IPS DF 6.9 (cell line): Measurements from ENCODE around the gene MTAP.

Experiments
- DNase-seq: peaks from one replicate; pipeline ENCODE4 v3.0.0-alpha.2; 2013; ENCODE audit warnings: low read depth, low spot score
- H3K27ac ChIP-seq: one replicate; pipeline ENCODE4 v1.5.1; 2013; ENCODE audit warnings: low read length, control low read depth
- H3K27me3 ChIP-seq: 2 replicates; pipeline ENCODE4 v1.6.1; 2013; ENCODE audit warnings: mild to moderate bottlenecking, low read length; ENCODE audit not compliant: control insufficient read depth, insufficient read depth
- H3K36me3 ChIP-seq: 2 replicates; pipeline ENCODE4 v1.6.1; 2013; ENCODE audit warnings: low read length; ENCODE audit not compliant: control insufficient read depth, insufficient read depth
- H3K4me1 ChIP-seq: 2 replicates; pipeline ENCODE4 v1.6.1; 2013; ENCODE audit warnings: low read length; ENCODE audit not compliant: control insufficient read depth, insufficient read depth
- H3K4me3 ChIP-seq: 2 replicates; pipeline ENCODE4 v1.5.1; 2013; ENCODE audit warnings: mild to moderate bottlenecking, low read length
- H3K9me3 ChIP-seq: 2 replicates; pipeline ENCODE4 v1.6.1; 2013; ENCODE audit warnings: low read length, inconsistent platforms; ENCODE audit not compliant: control insufficient read depth, insufficient read depth
- WGBS: extraction: QIAGEN DNeasy Blood & Tissue Kit; methylation state at CpG from one replicate; pipeline ENCODE4 v1.1.7; 2013; ENCODE audit warnings: mixed read lengths, missing lambda C conversion rate; ENCODE audit not compliant: insufficient read length, insufficient coverage; 5-methylcytosine and 5-hydroxymethylcytosine counted together

Gene MTAP

DNA sequence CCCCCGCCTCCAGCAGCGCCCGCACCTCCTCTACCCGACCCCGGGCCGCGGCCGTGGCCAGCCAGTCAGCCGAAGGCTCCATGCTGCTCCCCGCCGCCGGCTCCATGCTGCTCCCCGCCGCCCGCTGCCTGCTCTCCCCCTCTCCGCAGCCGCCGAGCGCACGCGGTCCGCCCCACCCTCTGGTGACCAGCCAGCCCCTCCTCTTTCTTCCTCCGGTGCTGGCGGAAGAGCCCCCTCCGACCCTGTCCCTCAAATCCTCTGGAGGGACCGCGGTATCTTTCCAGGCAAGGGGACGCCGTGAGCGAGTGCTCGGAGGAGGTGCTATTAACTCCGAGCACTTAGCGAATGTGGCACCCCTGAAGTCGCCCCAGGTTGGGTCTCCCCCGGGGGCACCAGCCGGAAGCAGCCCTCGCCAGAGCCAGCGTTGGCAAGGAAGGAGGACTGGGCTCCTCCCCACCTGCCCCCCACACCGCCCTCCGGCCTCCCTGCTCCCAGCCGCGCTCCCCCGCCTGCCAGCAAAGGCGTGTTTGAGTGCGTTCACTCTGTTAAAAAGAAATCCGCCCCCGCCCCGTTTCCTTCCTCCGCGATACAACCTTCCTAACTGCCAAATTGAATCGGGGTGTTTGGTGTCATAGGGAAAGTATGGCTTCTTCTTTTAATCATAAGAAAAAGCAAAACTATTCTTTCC lies 172.4 kb downstream of the MTAP start:
- Histone ChIP-seq H3K4me1 (0 out of 2 replicates have a peak, but pooled peaks cover 2% of the 10 kb centered on the region), H3K9me3 (no peaks in the 10 kb centered on the region), H3K4me3 (peak overlapping the region; percentile 36; the same call in 1 of the 2 replicates), H3K36me3 (no peaks in the 10 kb centered on the region), H3K27me3 (peaks cover 68% of the 10 kb centered on the region), H3K27ac (no peak overlapping the region)
- no CpG with 5 or more reads among the region's 51 CpGs for WGBS
- no peak for DNase-seq

DNA sequence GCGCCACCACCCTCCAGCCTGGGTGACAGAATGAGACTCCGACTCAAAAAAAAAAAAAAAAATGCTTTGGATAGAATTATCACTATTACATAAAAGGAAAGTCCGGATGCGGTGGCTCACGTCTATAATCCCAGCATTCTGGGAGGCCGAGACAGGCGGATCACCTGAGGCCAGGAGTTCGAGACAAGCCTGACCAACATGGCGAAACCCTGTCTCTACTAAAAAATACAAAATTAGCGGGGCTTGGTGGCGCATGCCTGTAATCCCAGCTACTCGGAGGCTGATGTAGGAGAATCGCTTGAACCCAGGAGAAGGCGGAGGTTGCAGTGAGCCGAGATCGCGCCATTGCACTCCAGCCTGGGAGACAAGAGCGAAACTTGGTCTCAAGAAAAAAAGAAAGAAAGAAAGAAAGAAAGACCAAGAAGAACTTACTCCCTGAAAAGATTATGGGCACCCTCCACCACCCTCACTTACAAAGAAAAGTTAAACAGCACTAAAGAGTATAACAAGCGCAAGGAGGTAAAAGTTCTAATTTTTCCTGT lies 174.0 kb downstream of the MTAP start:
- Histone ChIP-seq H3K9me3 (no peaks in the 10 kb centered on the region), H3K36me3 (no peaks in the 10 kb centered on the region), H3K27me3 (peaks cover 57% of the 10 kb centered on the region), H3K4me3 (no peak overlapping the region), H3K27ac (no peak overlapping the region), H3K4me1 (no peaks in the 10 kb centered on the region)
- DNase-seq, result no peak
- WGBS, result no CpG with 5 or more reads among the region's 19 CpGs

DNA sequence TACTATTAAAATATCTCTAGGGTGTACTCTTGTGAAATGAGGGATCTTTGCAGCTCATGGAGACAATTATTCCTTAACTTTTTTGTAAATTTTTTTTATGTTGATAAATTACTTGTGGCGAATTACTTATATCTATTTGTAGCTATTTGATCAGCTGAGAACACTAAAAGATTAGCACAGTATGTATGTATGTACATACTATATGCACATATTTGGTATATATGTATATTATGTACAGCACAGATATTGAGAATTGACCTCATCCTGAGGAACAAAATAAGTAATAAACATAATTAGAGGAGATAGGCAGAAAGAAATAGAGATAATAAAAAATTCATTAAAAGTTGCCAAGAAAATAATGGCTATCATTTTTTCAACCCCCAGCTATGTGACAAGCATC lies 180.0 kb downstream of the MTAP start:
- Histone ChIP-seq H3K9me3 (no peaks in the 10 kb centered on the region), H3K4me1 (no peaks in the 10 kb centered on the region), H3K36me3 (no peaks in the 10 kb centered on the region), H3K27ac (no peak overlapping the region), H3K4me3 (no peak overlapping the region), H3K27me3 (peaks cover 30% of the 10 kb centered on the region)
- no CpG with 5 or more reads among the region's 1 CpG for WGBS
- DNase-seq, result no peak

DNA sequence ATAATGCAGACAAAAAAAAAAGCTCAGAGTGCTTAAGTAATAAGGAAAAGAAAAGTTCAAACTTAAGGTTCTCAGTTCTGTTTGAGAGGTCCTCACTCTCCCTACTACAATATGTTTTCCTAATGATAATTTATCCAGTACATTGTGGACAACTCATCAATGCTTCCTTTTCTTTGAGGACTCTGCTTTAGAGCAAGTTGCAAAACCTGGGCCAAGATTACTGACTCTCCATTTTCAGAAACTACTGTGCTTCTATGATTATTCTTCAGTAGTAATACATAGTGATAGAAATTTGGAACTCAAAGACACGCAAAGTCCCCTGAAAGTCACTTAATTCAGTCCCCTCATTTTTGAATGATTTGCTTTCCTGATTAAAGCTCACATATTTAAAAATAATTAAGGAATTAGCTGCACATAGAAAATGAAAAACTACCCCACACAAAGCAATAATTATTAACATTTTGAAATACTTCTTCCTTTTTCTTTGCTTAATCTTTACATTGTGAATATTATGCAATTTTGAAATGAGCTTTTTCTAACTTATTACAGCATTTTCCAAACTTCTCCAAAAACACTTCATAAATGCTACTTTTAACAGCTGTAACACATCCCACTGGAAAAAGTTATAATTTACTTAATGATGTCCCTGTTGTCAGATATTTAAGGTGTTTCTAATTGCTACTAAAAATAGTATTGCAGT lies 180.6 kb downstream of the MTAP start:
- Histone ChIP-seq H3K4me1 (no peaks in the 10 kb centered on the region), H3K9me3 (no peaks in the 10 kb centered on the region), H3K27me3 (peaks cover 27% of the 10 kb centered on the region), H3K4me3 (no peak overlapping the region), H3K36me3 (no peaks in the 10 kb centered on the region), H3K27ac (no peak overlapping the region)
- no CpG with 5 or more reads among the region's 1 CpG for WGBS
- no peak for DNase-seq

DNA sequence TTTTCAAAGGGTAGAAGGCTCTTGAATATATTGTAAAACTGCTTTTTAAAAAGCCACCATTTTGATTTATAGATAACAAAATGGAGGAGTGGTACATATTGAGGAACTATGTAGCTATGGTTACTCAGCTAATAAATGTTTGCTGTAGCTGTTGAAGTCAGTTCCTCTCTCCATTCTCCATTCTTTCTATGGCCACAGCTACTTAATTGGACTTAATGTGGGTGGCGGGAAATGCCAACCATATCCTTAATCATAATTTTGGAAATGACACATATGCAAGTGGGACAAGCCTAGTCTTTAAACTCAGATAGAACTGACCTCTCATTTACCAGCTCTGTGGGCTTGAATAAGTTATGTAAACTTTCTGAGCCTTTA lies 181.1 kb downstream of the MTAP start:
- DNase-seq, result no peak
- no CpG with 5 or more reads among the region's 1 CpG for WGBS
- Histone ChIP-seq H3K4me3 (no peak overlapping the region), H3K27ac (no peak overlapping the region), H3K4me1 (no peaks in the 10 kb centered on the region), H3K27me3 (peaks cover 29% of the 10 kb centered on the region), H3K36me3 (no peaks in the 10 kb centered on the region), H3K9me3 (no peaks in the 10 kb centered on the region)

DNA sequence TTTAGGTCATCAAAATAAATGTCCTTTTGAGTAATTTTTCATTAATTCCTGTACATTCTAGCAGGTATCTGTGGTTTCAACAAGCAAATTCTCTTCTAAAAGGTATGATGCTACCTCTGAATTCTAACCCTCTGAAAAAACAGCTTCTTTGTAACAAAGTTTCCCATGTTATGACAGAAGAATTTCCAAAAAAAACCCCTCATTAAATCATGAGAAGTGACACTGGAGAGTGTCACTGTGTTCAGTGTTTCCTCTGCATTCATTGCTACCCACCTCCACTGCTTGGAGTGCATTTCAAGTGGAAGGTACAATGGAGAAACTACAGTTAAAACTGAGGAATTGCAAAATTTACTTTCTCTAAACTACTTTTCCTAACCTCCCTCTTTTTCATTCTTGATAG lies 181.7 kb downstream of the MTAP start:
- Histone ChIP-seq H3K9me3 (no peaks in the 10 kb centered on the region), H3K27ac (no peak overlapping the region), H3K27me3 (peaks cover 27% of the 10 kb centered on the region), H3K4me3 (no peak overlapping the region), H3K4me1 (no peaks in the 10 kb centered on the region), H3K36me3 (no peaks in the 10 kb centered on the region)
- DNase-seq, result no peak

DNA sequence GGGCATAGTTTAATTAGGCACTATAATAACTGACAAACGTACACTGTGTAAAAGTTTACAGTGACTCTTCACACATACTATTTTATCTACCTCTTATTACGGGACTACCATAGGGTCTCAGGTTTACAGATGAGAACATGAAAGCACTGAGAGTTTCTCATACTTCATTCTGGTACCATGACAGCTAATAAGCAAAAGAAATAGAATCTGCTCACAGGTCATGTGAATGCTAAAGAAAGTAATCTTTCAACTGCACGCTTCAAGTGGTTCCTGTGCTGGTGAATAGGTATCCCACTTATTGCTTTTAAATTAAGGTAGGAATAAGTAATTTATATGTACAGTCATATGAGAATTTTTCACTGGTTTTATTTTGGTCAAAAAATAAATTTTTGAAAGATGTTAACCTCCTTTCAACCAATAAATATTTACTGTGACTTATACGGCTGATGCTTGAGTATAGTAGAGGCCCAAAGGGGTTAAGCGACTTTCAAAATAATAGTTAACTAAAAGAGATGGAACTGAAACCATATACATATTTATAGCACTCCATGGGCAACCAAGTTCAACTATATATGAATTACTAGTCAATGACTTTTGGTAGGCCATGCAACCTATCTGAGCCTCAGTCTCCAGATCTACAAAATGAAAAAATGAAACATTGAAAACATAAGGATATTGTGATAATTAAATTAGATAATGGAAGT lies 183.7 kb downstream of the MTAP start:
- Histone ChIP-seq H3K27me3 (peaks cover 31% of the 10 kb centered on the region), H3K4me3 (no peak overlapping the region), H3K36me3 (no peaks in the 10 kb centered on the region), H3K27ac (no peak overlapping the region), H3K4me1 (no peaks in the 10 kb centered on the region), H3K9me3 (no peaks in the 10 kb centered on the region)
- DNase-seq, result no peak
- no CpG with 5 or more reads among the region's 5 CpGs for WGBS
